HG02870 (cell line): ENCODE data around the gene UBXN6.

Experiments used
- ATAC-seq: cut with Tn5 transposase; IDR thresholded peaks from one replicate; pipeline ENCODE4 v1.9.1; 2021; ENCODE audit warnings: mild to moderate bottlenecking, moderate library complexity; ENCODE audit not compliant: unreplicated experiment

Gene UBXN6

DNA sequence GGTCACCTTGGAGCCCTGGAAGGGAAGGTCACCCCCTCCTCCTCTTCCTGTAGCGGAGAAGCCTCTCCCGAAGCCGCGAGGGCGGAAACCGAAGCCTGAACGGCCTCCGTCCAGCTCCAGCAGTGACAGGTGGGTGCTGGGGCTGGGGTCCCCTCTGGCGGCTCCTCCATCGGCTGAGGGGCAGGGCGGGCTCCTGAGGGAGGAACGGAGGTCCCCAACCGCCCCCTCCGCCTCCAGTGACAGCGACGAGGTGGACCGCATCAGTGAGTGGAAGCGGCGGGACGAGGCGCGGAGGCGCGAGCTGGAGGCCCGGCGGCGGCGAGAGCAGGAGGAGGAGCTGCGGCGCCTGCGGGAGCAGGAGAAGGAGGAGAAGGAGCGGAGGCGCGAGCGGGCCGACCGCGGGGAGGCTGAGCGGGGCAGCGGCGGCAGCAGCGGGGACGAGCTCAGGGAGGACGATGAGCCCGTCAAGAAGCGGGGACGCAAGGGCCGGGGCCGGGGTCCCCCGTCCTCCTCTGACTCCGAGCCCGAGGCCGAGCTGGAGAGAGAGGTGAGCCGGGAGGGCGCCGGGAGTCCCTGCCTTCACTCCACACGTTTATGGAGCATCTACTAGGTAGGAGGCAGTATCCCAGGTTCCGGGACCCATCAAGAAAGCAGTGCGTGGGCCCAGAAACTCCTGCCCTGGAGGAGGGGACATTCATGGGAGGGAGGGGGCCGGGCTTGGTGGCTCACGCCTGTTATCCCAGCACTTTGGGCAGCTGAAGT is 36.5 kb upstream of the UBXN6 start:
- no peak for ATAC-seq

DNA sequence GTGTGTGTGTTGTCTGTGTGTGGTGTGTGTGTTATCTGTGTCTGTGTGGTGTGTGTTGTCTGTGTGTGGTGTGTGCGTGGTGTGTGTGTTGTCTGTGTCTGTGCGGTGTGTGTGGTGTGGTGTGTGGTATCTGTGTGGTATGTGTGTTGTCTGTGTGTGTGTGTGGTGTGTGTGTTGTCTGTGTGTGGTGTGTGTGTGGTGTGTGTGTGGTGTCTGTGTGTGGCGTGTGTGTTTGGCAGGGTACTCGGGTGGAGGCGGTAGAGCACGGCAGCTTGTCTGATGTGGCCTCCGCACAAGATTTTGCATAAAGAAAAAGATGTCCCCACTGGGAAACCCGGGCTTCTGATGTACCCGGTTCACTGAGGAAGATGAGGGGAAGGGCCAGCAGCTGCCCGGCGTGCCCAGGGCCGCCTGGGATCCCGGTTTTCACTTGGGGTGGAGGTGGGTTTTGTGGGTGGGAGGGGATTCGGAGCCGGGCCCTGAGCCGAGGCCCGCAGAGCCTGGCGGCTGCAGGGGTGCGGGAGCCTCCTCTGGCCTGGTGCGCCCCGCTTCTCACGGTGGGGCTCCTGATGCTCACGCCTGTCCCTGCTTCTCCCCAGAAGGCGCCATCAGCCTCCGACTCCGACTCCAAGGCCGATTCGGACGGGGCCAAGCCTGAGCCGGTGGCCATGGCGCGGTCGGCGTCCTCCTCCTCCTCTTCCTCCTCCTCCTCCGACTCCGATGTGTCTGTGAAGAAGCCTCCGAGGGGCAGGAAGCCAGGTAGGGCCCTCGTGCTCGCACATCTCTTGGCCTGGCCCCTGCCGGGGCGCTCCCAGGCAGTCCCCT is 35.7 kb upstream of the UBXN6 start:
- ATAC-seq: no peak

DNA sequence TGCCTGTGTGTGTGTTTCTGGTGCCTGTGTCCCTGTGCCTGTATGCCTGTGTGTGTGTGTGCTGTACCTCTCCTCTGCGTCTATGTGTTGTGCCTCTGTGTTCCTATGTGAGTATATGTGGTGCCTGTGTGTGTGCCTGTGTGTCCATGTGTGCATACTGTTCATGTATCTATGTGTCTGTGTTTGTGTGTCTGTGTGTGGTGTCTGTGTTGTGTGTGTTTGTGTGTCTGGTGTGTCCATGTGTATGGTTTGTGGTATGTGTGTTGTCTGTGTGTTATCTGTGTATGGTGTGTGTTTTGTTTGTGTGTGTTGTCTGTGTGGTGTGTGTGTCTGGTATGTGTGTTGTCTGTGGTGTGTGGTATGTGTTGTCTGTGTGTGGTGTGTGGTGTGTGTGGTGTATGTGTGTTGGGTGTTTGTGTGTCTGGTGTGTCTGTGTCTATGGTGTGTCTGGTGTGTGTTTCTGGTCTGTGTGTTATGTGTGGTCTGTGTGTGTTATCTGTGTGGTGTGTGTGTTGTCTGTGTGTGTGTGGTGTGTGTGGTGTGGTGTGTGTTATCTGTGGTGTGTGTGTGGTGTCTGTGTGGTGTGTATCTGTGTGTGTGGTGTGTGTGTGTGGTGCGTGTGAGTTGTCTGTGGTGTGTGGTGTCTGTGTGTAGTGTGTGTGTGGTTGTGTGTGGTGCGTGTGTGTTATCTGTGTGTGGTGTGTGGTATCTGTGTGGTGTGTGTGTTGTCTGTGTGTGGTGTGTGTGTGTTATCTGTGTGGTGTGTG is 34.9 kb upstream of the UBXN6 start:
- ATAC-seq: no peak

DNA sequence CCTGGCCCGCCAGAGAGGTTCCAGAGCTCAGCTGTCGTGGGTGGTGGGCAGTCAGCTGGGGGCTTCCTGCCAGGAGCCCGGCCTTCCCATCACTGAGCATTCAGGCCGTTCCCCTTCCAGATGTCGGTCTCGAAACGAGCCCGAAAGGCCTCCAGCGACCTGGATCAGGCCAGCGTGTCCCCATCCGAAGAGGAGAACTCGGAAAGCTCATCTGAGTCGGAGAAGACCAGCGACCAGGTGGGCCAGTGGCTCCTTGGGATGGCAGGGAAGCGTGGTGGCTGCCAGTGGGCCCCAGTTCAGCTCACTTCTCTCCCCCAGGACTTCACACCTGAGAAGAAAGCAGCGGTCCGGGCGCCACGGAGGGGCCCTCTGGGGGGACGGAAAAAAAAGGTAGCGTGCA is 33.9 kb upstream of the UBXN6 start:
- ATAC-seq: no peak

DNA sequence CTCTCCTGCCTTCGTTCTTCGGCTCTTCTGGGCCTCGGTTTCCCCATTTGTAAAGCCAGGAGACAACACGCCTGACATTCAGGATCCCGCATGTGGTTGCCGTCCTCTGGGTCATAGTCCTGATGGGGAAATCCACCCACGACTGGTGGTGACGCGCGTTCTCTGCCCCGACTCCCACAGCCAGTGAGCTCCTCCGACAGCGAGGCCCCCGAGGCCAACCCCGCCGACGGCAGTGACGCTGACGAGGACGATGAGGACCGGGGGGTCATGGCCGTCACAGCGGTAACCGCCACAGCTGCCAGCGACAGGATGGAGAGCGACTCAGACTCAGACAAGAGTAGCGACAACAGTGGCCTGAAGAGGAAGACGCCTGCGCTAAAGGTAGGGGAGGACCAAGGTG is 30.9 kb upstream of the UBXN6 start:
- no peak for ATAC-seq

DNA sequence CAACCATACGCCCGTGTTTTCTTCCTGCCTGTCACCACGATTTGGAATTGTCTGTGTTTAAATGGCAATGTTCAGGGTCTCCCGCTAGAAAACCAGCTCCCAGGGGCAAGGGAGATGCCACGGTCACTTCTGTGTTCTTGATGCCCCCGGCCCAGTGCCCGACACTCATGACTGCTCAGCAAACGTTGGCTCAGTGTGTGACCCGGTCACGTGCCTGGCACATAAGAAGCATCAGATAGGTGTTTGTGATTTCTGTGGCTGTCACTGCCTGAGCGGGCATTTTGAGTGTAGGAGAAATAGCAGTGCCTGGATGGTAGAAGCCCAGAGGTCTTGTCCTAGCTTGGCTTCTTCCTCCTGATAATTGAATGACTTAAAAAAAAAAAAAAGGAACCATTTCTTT is 30.0 kb upstream of the UBXN6 start:
- no peak for ATAC-seq

DNA sequence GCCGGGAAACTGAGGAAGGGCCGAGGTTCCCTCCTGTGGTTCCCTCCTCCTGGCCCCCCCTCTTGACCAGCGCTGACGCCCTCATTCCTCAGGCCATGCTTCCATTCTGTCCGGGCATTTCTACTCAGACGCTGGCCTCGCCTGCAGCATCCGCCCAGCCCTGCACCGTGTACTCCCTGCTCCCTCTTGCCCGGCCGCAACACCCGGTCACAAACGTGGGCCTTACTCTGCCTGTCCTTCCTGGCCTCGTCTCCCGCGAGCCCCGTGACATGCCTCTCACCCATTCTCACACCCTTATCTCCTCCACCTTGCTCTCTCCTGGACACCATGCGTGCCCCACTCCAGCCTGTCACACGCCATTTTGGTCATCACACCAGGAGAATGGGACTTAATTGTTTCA is 25.8 kb upstream of the UBXN6 start:
- ATAC-seq: no peak

DNA sequence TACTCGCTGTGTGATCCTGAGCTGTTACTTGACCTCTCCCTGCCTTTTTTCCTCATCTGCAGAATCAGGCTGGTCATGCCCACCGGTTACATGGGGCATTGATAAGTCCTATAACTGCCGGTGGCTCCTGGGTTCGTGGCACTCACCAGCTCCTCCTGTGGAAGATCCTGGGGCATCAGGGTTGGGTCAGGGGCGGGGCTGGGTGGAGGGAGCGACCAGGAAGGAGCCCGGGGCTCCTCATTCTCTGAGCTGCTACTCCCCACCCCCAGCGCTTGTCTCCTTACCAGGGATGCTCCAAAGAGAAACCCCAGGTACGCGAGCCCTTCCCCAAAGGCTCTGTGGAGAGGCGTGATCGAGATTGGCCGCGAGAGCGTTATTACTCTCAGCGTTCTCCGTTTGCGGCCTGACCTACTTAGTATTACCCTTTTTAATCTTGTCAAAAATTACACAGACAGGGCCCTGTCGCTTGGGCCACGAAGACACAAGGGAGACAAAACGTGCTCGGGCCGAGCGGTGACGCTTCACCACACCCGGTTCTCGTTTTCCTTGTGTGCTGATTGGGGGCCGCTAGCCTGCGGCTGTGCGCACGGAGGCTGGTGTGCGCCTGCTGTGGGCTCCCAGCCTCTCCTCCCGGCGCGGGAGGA is 25.2 kb upstream of the UBXN6 start:
- ATAC-seq: no peak

DNA sequence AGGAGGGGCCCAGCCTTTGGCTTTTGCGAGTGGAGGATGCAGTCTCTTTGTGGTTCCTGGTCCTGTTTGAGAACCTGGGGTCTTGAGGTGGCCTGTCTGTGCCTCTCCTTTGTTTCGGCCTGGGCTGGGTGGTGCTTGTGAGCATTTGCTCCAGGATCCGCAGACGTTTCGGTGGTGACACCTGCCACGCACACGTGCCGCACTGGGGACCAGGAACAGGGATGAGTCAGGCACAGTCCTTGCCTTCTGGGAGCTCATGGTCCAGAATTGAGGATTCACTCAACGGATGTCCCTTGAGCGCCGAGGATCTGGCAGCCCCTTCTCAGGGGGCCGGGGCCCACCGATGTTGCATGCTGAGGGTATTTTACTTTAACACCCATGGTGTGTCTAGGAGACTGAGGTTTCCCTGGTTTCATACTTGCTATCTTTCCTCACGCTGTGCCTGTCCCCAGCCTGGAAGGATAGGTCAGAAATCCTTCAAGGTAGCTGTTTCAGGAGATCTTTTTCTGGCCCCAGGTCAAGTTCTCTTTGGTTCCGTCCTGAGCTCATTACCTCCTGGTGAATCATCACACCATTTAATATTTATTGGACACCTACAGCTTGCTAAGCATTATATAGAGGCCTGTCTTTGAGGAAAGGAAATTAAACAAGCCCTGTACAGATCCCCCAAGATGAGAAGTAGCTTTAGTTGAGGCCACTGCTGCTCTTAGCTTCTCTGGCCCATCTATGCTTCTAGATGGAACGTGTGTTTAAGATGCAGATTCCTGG is 19.6 kb upstream of the UBXN6 start:
- ATAC-seq: no peak

DNA sequence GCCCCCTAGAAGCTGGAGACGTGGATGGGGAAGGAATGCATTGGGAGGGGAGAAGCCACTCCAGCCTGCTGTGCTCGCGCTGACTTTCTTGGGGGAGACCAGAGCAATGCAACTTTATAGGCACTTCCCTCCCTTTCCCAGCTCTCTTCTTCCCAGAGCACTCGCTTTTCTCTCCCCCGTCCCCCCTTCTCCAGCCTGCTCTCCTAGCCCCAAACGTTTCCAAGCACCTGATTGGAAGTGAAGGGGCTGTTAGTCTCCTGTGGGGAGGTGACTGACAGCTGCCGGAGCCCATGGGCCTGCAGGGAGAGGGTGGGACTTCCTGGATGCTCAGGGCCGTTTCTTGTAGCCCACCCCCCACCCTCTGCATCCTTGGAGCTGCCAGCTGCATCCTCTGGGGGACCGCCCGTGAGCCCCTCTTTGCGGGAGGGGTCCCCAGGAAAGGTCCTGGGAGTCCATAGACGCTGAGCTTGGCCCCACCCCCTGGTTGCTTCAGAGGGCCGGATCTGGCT is 17.0 kb upstream of the UBXN6 start:
- no peak for ATAC-seq

DNA sequence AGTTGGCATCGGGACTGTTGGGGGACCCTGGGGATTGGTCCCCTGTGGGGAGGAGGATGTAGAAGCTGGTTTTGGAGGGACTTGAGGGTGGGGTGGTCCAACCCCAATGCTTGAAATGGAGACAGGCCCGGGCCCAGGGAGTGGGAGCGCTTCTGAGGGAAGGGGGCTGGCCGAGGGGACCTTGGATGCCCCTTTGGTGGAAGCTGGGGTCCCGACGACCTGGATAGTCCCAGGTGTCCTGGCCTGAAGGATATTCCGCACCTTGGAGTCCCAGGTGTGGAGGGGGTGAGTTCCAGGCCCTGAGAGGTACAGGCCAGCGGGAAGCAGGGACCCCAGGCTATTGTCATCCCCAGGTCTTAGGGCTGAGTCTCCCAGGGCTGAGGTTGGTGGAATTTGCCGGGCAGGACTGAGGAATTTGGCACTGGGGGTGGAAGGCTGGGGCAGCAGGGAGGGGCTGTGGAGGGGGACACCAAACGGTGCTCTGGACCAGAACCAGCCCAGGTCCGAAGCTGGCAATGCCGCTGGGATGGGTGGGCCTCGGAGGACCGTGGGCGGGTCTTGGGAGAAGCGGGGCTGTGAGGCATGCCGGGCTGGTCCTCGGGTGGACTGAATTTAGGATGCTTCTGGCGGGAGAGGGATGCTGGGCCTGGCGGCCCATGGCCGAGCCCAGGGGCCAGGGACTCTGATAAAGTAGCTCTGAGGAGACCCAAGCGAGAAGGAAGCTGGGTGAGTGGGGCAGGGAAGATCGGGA is 16.3 kb upstream of the UBXN6 start:
- no peak for ATAC-seq

DNA sequence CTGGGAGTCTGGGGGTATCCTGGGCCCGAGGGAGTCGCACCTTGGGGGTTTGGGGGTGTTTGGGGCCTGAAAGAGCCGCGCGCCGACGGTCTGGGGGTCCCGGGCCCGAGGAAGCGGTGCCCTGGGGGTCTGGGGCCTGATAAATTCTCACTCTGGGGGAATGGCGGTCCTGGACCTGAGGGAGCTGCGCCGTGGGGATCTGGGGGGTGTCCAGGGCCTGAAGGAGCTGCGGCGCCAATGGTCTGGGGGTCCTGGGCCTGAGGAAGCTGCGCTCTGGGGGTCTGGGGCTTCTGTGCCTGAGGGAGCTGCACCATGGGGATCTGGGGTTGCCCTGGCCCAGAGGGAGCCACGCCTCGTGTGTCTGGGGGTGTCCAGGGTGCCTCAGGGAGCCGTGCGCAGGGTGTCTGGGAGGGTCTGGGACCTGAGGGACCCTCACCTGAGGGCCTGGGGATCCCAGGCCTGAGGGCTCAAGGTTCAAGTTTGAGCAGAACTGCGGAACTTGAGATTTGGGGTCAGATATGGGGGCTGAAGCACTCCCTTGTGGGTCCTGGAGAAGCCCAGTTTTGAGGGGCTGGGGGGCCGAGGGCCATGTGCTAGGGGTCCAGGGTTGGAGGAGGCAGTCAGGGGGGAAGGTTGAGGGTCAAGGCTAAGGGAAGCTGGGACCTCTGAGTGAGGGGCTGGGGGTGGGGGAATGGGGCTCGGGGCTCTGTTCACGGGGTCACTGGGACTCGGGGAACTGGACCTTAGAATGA is 15.6 kb upstream of the UBXN6 start:
- no peak for ATAC-seq

DNA sequence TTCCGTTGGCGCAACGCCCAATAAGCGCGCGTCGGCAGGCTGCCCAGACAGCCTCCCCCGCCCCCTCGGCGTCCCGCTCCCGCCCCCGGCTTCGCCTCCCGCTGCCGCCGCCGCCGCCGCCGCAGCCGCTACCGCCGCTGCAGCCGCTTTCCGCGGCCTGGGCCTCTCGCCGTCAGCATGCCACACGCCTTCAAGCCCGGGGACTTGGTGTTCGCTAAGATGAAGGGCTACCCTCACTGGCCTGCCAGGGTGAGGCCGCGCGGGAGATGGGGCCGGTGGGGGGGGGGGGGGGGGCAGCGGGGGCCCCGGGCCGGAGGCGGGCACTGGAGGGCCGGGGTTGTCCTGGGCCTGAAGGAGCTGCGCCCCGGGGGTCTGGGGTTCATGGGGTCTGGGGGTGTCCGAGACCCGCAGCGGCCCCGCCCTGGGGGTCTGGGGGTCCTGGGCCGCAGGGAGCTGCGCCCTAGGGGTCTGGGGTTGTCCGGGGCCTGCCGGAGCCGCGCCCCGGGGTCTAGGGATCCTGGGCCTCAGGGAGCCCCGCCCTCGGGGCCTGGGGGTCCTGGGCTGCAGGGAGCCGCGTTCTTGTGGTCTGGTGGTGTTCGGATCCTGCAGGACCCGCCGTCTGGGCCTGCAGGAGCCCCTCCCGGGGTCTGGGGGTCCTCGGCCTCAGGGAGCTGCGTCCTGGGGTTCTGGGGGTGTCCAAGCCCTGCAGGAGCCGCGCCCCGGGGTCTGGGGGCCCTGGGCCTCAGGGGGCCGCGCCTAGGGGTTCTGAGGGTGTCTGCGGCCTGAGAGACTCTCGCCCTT is 14.8 kb upstream of the UBXN6 start, which contains the start of gene HDGFL2:
TSS of gene HDGFL2 (plus strand) at position 124 of the 801 bp plus-strand sequence. CDS start at position 178, 54 bp downstream.
- no peak for ATAC-seq

DNA sequence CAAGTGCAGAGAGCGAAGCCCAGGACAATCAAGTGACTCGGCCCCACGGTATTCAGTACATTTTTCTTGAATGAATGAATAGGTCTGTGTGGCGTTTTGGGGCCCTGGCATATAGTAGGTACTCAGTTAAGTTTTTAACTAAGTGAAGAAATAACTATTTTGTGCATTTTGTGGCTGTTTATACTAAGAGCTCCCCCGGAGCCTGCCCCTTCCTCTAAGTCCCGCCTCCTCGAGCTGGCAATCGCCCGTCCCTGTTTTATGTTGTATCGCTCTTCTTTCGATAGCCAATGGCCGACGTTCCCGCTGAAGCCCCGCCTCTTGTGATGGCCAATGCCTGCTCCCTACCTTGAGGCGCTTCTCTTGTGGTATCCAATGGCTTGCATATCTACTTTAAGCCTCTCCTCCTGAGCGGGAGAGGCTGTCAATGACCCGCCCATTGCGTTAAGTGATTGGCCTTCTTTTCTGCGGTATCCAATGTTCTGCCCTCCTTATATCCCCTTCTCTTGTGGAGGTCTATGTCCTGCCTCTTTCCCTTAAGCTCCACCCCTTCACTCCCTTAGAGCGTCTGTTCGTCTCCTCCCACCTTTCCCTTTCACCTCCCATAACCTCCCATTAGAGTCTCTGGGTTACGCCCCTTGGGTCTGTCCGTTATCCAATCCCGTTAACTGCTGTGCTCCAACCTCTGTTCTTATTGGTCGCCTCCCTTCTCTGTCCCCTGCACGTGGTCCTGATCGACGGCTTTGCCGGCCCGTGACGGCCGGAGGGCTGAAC is 14.0 kb upstream of the UBXN6 start:
- peak; percentile 81 for ATAC-seq

DNA sequence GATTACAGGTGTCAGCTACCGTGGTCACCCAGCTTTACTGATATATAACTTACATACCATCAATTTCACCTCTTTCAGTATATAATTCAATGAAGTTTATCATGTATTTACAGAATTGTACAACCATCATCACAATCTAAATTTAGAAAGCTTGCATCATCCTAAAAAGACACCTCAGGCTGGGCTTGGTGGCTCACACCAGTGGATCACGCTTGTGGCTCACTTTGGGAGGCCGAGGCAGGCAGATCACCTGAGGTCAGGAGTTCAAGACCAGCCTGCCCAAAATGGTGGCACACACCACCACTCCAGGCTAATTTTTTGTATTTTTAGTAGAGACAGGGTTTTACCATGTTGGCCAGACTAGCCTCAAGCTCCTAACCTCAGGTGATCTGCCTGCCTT is 10.2 kb upstream of the UBXN6 start:
- no peak for ATAC-seq

DNA sequence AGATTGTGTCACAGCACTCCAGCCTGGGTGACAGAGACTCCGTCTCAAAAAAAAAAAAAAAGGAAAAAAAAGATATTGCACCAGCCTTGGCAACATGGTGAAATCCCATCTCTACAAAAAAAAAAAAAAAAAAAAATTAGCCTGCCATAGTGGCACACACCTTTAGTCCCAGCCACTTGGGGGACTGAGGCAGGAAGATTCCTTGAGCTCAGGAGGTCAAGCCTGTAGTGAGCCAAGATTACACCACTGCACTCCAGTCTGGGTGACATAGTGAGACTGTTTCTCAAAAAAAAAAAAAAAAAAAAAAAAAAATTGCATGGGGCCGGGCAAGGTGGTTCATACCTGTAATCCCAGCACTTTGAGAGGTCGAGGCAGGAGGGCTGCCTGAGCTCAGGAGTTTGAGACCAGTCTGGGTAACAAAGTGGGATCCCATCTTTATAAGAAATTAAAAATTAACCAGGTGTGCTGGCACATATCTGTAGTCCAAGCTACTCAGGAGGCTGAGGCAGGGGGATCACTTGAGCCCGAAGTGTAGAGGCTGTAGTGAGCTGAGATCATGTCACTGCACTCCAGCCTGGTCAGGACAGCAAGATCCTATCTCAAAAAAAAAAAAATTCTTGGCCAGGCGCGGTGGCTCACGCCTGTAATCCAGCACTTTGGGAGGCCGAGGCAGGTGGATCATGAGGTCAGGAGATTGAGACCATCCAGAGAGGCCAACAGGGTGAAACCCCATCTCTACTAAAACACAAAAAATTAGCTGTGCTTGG is 7.4 kb upstream of the UBXN6 start:
- ATAC-seq: no peak
